A673 (cell line): ENCODE data around the gene TRAPPC12.
"Not testable (repeated sequence)": the region's sequence is repeated elsewhere in the genome, so short reads cannot be mapped to it uniquely, and the experiment has no call there.

Experiments
- CTCF ChIP-seq: fragments of 300-800, 200-600 bp; sonication (generic); conservative IDR thresholded peaks from 2 replicates; pipeline ENCODE4 v1.5.1; 2017; ENCODE audit warnings: low read depth, mild to moderate bottlenecking, antibody characterized with exemption, low read length, moderate library complexity, mixed read lengths
- EZH2 ChIP-seq: fragments of 200-600 bp; sonication (generic); IDR thresholded peaks from 2 replicates; pipeline ENCODE4 v1.6.1; 2017; ENCODE audit warnings: borderline replicate concordance, low read depth, mild to moderate bottlenecking, mixed read lengths, antibody characterized with exemption, low read length; ENCODE audit not compliant: poor library complexity, severe bottlenecking

DNA sequence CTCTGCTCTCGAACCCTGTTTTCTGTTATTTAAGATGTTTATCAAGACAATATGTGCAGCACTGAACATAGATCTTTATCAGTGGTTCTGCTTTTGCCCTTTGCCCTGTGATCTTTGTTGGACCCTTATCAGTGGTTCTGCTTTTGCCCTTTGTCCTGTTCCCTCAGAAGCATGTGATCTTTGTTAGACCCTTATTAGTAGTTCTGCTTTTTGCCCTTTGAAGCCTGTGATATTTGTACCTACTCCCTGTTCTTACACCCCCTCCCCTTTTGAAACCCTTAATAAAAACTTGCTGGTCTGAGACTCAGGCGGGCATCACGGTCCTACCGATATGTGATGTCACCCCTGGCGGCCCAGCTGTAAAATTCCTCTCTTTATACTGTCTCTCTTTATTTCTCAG lies 135.9 kb downstream of the TRAPPC12 start:
- TF ChIP-seq EZH2, CTCF: not testable (repeated sequence)
